Measurements from ENCODE around the gene SLCO2A1. TPM values are rescaled to one million over a fixed set of nuclear protein-coding genes. Genes with fewer than 3 reads are reported as not detected.

The SLCO2A1 gene
- total RNA-seq, 4 donors from 2014 or later = 7.8 to 12.0 (median 11.1) TPM

Other genes starting within 250 kb of the SLCO2A1 start
- gene SRPRB, start 224.1 kb downstream of the SLCO2A1 start, total RNA-seq = 10 to 100 TPM; 13.8 to 32.1 (median 24.4) TPM
- gene RAB6B, start 134.0 kb downstream of the SLCO2A1 start, total RNA-seq = 10 to 100 TPM in 2 of 4 donors, 1 to 10 TPM in 2; 5.0 to 16.1 (median 8.7) TPM
- gene RYK, start 220.9 kb upstream of the SLCO2A1 start, total RNA-seq = 100 to 1,000 TPM in 3 of 4 donors, 10 to 100 TPM in 1; 92.7 to 133 (median 115) TPM

All from gastroesophageal sphincter (tissue), 4 donors.